Posterior vena cava (tissue), 2 donors: Measurements from ENCODE around the gene TOX2. TPM values are rescaled to one million over a fixed set of nuclear protein-coding genes. Genes with fewer than 3 reads are reported as not detected.

Experiments
- DNase-seq: peaks from one replicate; pipeline ENCODE4 v3.0.0-alpha.2; 2020; ENCODE audit warnings: low spot score
- intact Hi-C, 2 donors: fragments of 100-400 bp; cut with DNase I; formaldehyde crosslinking; loops; one replicate each; pipeline versions ENCODE4 v1.14.1 to v1.14.2; 2022 to 2023
- long read RNA-seq, 2 donors: library from polyadenylated mRNA; unstranded; transcript quantifications; one replicate each; pipeline ENCODE4 v2.0.0, GENCODE V29; 2020 to 2021
- total RNA-seq, 2 donors: library from RNA; stranded (reverse); fragmentation: NEBNext Ultra II Directional; extraction: Animal tissue kit (Norgen Biotek cat#: 25700); gene quantifications; one replicate each; pipeline ENCODE4 v1.2.1, GENCODE V29; 2021
- donor health status: DM: yes; HTN: yes; CAD: no.
- donor health status: DM: yes; HTN: yes; CAD: no.

TOX2 gene
- 1 to 10 TPM; 1.1 to 1.5 TPM for total RNA-seq
- long read RNA-seq, donor 1: 0 reads
- long read RNA-seq, donor 2, partial matches to known transcripts: 0 of 1 reads
- long read RNA-seq, donor 2, other reads (novel, unspliced or antisense): 1 of 1 reads

- peak; percentile 83 for DNase-seq
- intact Hi-C loops: no loop called here
Measured at GRCh38 chr20:43914311-43915210, at the start of gene TOX2. Gene TOX2, plus strand, starts transcription at chr20:43914852. Its CDS starts 40 bp downstream, at chr20:43914892.

- intact Hi-C loops: loop anchor here in 1 of 2 donors (10.0 kb wide), 1 partner anchor 1287 kb away; no protein-coding TSS in a partner anchor
- no peak for DNase-seq
Measured at GRCh38 chr20:43868091-43868490, 46.6 kb upstream of the TOX2 start.

GRCh38 chr20:43870484-43870883, 44.2 kb upstream of the TOX2 start:
- intact Hi-C loops: no loop called here
- DNase-seq: no peak

- DNase-seq: no peak
- intact Hi-C loops: no loop called here
Measured at GRCh38 chr20:43878776-43879175, 35.9 kb upstream of the TOX2 start.

GRCh38 chr20:43893930-43894329, 20.7 kb upstream of the TOX2 start:
- intact Hi-C loops: no loop called here
- no peak for DNase-seq

- no peak for DNase-seq
- intact Hi-C loops: no loop called here
Measured at GRCh38 chr20:43894491-43894890, 20.2 kb upstream of the TOX2 start.

GRCh38 chr20:43895235-43895634, 19.4 kb upstream of the TOX2 start:
- intact Hi-C loops: no loop called here

GRCh38 chr20:43899274-43900120, 15.2 kb upstream of the TOX2 start:
- intact Hi-C loops: no loop called here
- DNase-seq: no peak

More at GRCh38 chr20:43895235-43895634, 19.4 kb upstream of the TOX2 start:
- DNase-seq: no peak

- intact Hi-C loops: no loop called here
- no peak for DNase-seq
Measured at GRCh38 chr20:43900121-43900466, 14.6 kb upstream of the TOX2 start.

- intact Hi-C loops: no loop called here
- no peak for DNase-seq
Measured at GRCh38 chr20:43900496-43900895, 14.2 kb upstream of the TOX2 start.

GRCh38 chr20:43901296-43901695, 13.4 kb upstream of the TOX2 start:
- DNase-seq: no peak
- intact Hi-C loops: no loop called here

GRCh38 chr20:43903953-43904826, 10.5 kb upstream of the TOX2 start:
- intact Hi-C loops: no loop called here
- no peak for DNase-seq

- no peak for DNase-seq
Measured at GRCh38 chr20:43904827-43905177, 9.8 kb upstream of the TOX2 start.

GRCh38 chr20:43906505-43907034, 8.1 kb upstream of the TOX2 start:
- intact Hi-C loops: no loop called here
- no peak for DNase-seq

More at GRCh38 chr20:43904827-43905177, 9.8 kb upstream of the TOX2 start:
- intact Hi-C loops: no loop called here

GRCh38 chr20:43909211-43909610, 5.4 kb upstream of the TOX2 start:
- intact Hi-C loops: no loop called here
- no peak for DNase-seq

- intact Hi-C loops: no loop called here
- DNase-seq: no peak
Measured at GRCh38 chr20:43909720-43910119, 4.9 kb upstream of the TOX2 start.

GRCh38 chr20:43910564-43910963, 4.1 kb upstream of the TOX2 start:
- intact Hi-C loops: no loop called here
- DNase-seq: no peak

- DNase-seq: no peak
- intact Hi-C loops: no loop called here
Measured at GRCh38 chr20:43911066-43911465, 3.6 kb upstream of the TOX2 start.
